ENCODE measurements around the gene HHAT.

Gene HHAT

GRCh38 chr1:210342986-210343780 is 14.5 kb downstream of the HHAT start:
- Histone ChIP-seq H3K4me1 (ENCODE audit: insufficient read depth, low read length) (peaks cover 29% of the 10 kb centered on the region), H2AFZ (ENCODE audit: low read depth, low read length) (peak overlapping the region; percentile 73), H3K9ac (ENCODE audit: low read depth, low read length) (peak overlapping the region; percentile 38), H3K27ac (ENCODE audit: low read length) (peak overlapping the region; percentile 63), H3K9me3 (ENCODE audit: insufficient read depth, low read length, severe bottlenecking) (no peaks in the 10 kb centered on the region), H3K4me3 (ENCODE audit: low read depth in 1 of 2, low read length in 2 of 2) (peak overlapping the region in 1 of 2 experiments; percentile 57; a peak in 3 of 4 replicates), H3K36me3 (ENCODE audit: insufficient read depth, low read length) (no peaks in the 10 kb centered on the region), H4K20me1 (ENCODE audit: insufficient read depth, low read length) (no peaks in the 10 kb centered on the region), H3K27me3 (ENCODE audit: insufficient read depth, low read length, poor library complexity) (no peaks in the 10 kb centered on the region), H3K4me2 (ENCODE audit: insufficient read depth, low read length) (peak overlapping the region; percentile 74), H3K79me2 (ENCODE audit: insufficient read depth, low read length) (no peaks in the 10 kb centered on the region)
- DNase-seq (peak; percentile 64), ATAC-seq (ENCODE audit: insufficient read depth, low read depth) (peak; percentile 88)
- TF ChIP-seq CTCF (IDR thresholded peaks at IDR 0.05; ENCODE audit: borderline replicate concordance, extremely low read depth, low read length, poor library complexity, severe bottlenecking) (no peak), EZH2 (IDR thresholded peaks at IDR 0.05; ENCODE audit: borderline replicate concordance, low read depth, low read length, severe bottlenecking) (no peak)

- Histone ChIP-seq H3K36me3 (ENCODE audit: insufficient read depth, low read length) (no peaks in the 10 kb centered on the region), H3K9ac (ENCODE audit: low read depth, low read length) (no peak overlapping the region), H3K4me3 (ENCODE audit: low read depth in 1 of 2, low read length in 2 of 2) (no peak overlapping the region), H3K27ac (ENCODE audit: low read length) (no peak overlapping the region), H2AFZ (ENCODE audit: low read depth, low read length) (no peak overlapping the region), H3K4me2 (ENCODE audit: insufficient read depth, low read length) (no peak overlapping the region), H3K79me2 (ENCODE audit: insufficient read depth, low read length) (no peaks in the 10 kb centered on the region), H3K4me1 (ENCODE audit: insufficient read depth, low read length) (peaks cover 29% of the 10 kb centered on the region), H3K27me3 (ENCODE audit: insufficient read depth, low read length, poor library complexity) (no peaks in the 10 kb centered on the region), H3K9me3 (ENCODE audit: insufficient read depth, low read length, severe bottlenecking) (no peaks in the 10 kb centered on the region), H4K20me1 (ENCODE audit: insufficient read depth, low read length) (no peaks in the 10 kb centered on the region)
- ATAC-seq (ENCODE audit: insufficient read depth, low read depth) (no peak), DNase-seq (no peak)
- TF ChIP-seq EZH2 (IDR thresholded peaks at IDR 0.05; ENCODE audit: borderline replicate concordance, low read depth, low read length, severe bottlenecking) (no peak), CTCF (IDR thresholded peaks at IDR 0.05; ENCODE audit: borderline replicate concordance, extremely low read depth, low read length, poor library complexity, severe bottlenecking) (no peak)
Measured at GRCh38 chr1:210344706-210345105, 16.0 kb downstream of the HHAT start.

- Histone ChIP-seq H3K27ac (ENCODE audit: low read length) (no peak overlapping the region), H3K27me3 (ENCODE audit: insufficient read depth, low read length, poor library complexity) (no peaks in the 10 kb centered on the region), H3K79me2 (ENCODE audit: insufficient read depth, low read length) (no peaks in the 10 kb centered on the region), H3K4me3 (ENCODE audit: low read depth in 1 of 2, low read length in 2 of 2) (no peak overlapping the region), H4K20me1 (ENCODE audit: insufficient read depth, low read length) (no peaks in the 10 kb centered on the region), H3K9me3 (ENCODE audit: insufficient read depth, low read length, severe bottlenecking) (no peaks in the 10 kb centered on the region), H3K36me3 (ENCODE audit: insufficient read depth, low read length) (no peaks in the 10 kb centered on the region), H2AFZ (ENCODE audit: low read depth, low read length) (no peak overlapping the region), H3K4me1 (ENCODE audit: insufficient read depth, low read length) (peaks cover 23% of the 10 kb centered on the region), H3K4me2 (ENCODE audit: insufficient read depth, low read length) (no peak overlapping the region), H3K9ac (ENCODE audit: low read depth, low read length) (no peak overlapping the region)
- DNase-seq (no peak), ATAC-seq (ENCODE audit: insufficient read depth, low read depth) (no peak)
- TF ChIP-seq EZH2 (IDR thresholded peaks at IDR 0.05; ENCODE audit: borderline replicate concordance, low read depth, low read length, severe bottlenecking) (no peak), CTCF (IDR thresholded peaks at IDR 0.05; ENCODE audit: borderline replicate concordance, extremely low read depth, low read length, poor library complexity, severe bottlenecking) (no peak)
Measured at GRCh38 chr1:210347112-210347511, 18.4 kb downstream of the HHAT start.
